H1 (cell line): ENCODE results near the gene DNAJB6.

ENCODE experiments used
- CHD2 ChIP-seq: IDR thresholded peaks from 2 replicates; pipeline ENCODE4 v1.6.1; 2012; ENCODE audit warnings: low read length, improper control_type of control experiment
- CTCF ChIP-seq, 3 experiments: IDR thresholded peaks; 1 replicate in 2 of 3; 2 replicates in 1 of 3; pipeline versions ENCODE4 v1.5.1 to v1.6.1; 2011; ENCODE audit warnings: low read length in 3 of 3, mild to moderate bottlenecking in 3 of 3, inconsistent platforms in 2 of 3, low read depth in 1 of 3, moderate library complexity in 1 of 3; ENCODE audit not compliant: insufficient read depth in 1 of 3; ENCODE audit errors: control extremely low read depth in 1 of 3
- EZH2 ChIP-seq: fragments of 200-600 bp; sonication (generic); IDR thresholded peaks from 2 replicates; pipeline ENCODE4 v1.7.1; 2012; ENCODE audit warnings: low read depth, mild to moderate bottlenecking, moderate library complexity, low read length, inconsistent platforms; ENCODE audit not compliant: severe bottlenecking
- TF ChIP-seq, protein P1 (sequence below): IDR thresholded peaks from 2 replicates; pipeline ENCODE4 v1.6.1; 2012; ENCODE audit warnings: inconsistent platforms

DNA sequence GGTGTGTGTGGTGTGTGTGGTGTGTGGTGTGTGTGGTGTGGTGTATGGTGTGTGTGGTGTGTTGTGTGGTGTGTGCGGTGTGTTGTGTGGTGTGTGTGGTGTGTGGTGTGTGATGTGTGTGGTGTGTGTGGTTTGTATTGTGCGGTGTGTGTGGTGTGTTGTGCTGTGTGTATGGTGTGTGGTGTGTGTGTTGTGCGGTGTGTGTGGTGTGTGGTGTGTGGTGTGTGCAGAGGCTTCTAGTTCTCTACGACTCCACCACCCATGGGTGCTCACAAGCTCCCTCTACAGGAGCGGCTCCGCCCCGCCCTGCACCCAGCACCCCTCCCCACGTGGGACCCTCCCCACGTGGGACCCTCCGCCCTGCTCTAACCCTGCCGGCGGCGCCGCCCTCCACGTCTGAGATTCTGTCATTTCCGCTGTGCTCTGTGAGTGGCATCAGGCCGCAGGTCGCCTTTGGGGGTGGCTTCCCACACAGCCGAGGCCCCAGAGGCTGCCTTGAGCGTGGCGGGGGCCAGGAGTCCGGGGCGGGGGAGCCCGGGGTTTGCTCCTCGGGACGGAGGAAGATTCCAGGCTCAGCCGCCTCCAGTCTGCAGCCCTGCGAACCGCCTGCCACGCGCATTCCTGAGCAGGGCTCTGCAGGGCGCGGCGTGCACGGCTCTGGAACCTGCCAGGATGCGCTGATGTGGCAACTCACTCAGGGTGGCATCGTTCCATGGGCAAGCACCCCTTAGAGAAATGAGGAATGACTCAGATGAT, 37.0 kb upstream of the DNAJB6 start:
- TF ChIP-seq CTCF (IDR thresholded peaks at IDR 0.05; ENCODE audit: control extremely low read depth in 1 of 3, insufficient read depth in 1 of 3, low read depth in 1 of 3, low read length in 3 of 3), result peak in 1 of 3 experiments; percentile 37; a peak in 1 of 4 replicates
- no peak for TF ChIP-seq EZH2
- TF ChIP-seq, protein P1, sequence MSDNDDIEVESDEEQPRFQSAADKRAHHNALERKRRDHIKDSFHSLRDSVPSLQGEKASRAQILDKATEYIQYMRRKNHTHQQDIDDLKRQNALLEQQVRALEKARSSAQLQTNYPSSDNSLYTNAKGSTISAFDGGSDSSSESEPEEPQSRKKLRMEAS, result no peak
- no peak for TF ChIP-seq CHD2
